Natural killer cell (primary cell): Measurements from ENCODE around the gene SPNS2. TPM values are rescaled to one million over a fixed set of nuclear protein-coding genes. Genes with fewer than 3 reads are reported as not detected.

Source experiments
- ATAC-seq, 3 donors: fragments of 150-1000 bp in 2 of 3; fragments of 200-7000 bp in 1 of 3; cut with Tn5 transposase; 1 replicate in 1 of 3; 2 replicates in 2 of 3; pipeline ENCODE4 v1.10.0; 2021; ENCODE audit warnings: mild to moderate bottlenecking in 2 of 3, moderate library complexity in 2 of 3
- DNase-seq, 2 donors: peaks; one replicate each; pipeline versions ENCODE4 v3.0.0 to v3.0.0-alpha.2; 2013 to 2021; ENCODE audit warnings: mixed read lengths in 1 of 2
- H3K27ac ChIP-seq: one replicate; pipeline ENCODE4 v1.5.1; 2013; ENCODE audit warnings: mild to moderate bottlenecking, low read length
- H3K27me3 ChIP-seq: one replicate; pipeline ENCODE4 v1.6.1; 2013; ENCODE audit warnings: low read length; ENCODE audit not compliant: control insufficient read depth, insufficient read depth
- H3K36me3 ChIP-seq: one replicate; pipeline ENCODE4 v1.6.1; 2013; ENCODE audit warnings: low read length; ENCODE audit not compliant: control insufficient read depth, insufficient read depth
- H3K4me1 ChIP-seq: one replicate; pipeline ENCODE4 v1.6.1; 2013; ENCODE audit warnings: low read length; ENCODE audit not compliant: control insufficient read depth, insufficient read depth
- H3K4me3 ChIP-seq: one replicate; pipeline ENCODE4 v1.5.1; 2013; ENCODE audit warnings: low read length
- H3K9me3 ChIP-seq: one replicate; pipeline ENCODE4 v1.6.1; 2013; ENCODE audit warnings: low read length; ENCODE audit not compliant: control insufficient read depth, insufficient read depth
- H3K27ac Mint-ChIP-seq, 2 donors: one replicate each; pipeline ENCODE4 v1.8.0; 2022; ENCODE audit warnings: mild to moderate bottlenecking in 2 of 2, mixed read lengths in 2 of 2, moderate library complexity in 1 of 2
- H3K27me3 Mint-ChIP-seq, 2 donors: one replicate each; pipeline ENCODE4 v1.8.0; 2022; ENCODE audit warnings: low read depth in 2 of 2, mixed read lengths in 2 of 2
- H3K36me3 Mint-ChIP-seq: one replicate; pipeline ENCODE4 v1.8.0; 2022; ENCODE audit warnings: mixed read lengths
- H3K4me1 Mint-ChIP-seq, 2 donors: one replicate each; pipeline ENCODE4 v1.8.0; 2022; ENCODE audit warnings: mixed read lengths in 2 of 2
- H3K4me3 Mint-ChIP-seq: one replicate; pipeline ENCODE4 v1.8.0; 2022; ENCODE audit warnings: mild to moderate bottlenecking, moderate library complexity, mixed read lengths
- H3K9me3 Mint-ChIP-seq, 2 donors: one replicate each; pipeline ENCODE4 v1.8.0; 2022; ENCODE audit warnings: mixed read lengths in 2 of 2
- CTCF ChIP-seq: fragments of 200-600 bp; IDR thresholded peaks from one replicate; pipeline ENCODE4 v1.8.0; 2022; ENCODE audit warnings: antibody characterized with exemption
- WGBS: methylation state at CpG from one replicate; pipeline ENCODE4 v1.1.7; 2013; ENCODE audit warnings: missing lambda C conversion rate; ENCODE audit not compliant: insufficient coverage; 5-methylcytosine and 5-hydroxymethylcytosine counted together
- intact Hi-C: fragments of 100-400 bp; cut with micrococcal nuclease; formaldehyde crosslinking; loops from one replicate; pipeline ENCODE4 v1.14.2; 2022
- total RNA-seq, 4 donors: library from RNA; stranded (reverse); fragments of 120-200 nt in 1 of 4; gene quantifications; one replicate each; pipeline versions ENCODE4 v1.2.3 to v1.2.4, GENCODE V29; 2013 to 2022

SPNS2 gene
- total RNA-seq, 3 donors from 2014 or later (not counting 1 experiment from before 2014, with no cell fraction given): 0.28 to 0.93 (median 0.43) TPM

GRCh38 chr17:4549781-4550533 lies 51.3 kb downstream of the SPNS2 start:
- Histone ChIP-seq H3K27me3 (no peaks in the 10 kb centered on the region), H3K4me3 (no peak overlapping the region), H3K36me3 (peaks cover 64% of the 10 kb centered on the region), H3K27ac (no peak overlapping the region), H3K4me1 (peaks cover 14% of the 10 kb centered on the region), H3K9me3 (no peaks in the 10 kb centered on the region)
- no peaks in the 10 kb centered on the region for H3K9me3 Mint-ChIP-seq
- no peak overlapping the region for H3K27ac Mint-ChIP-seq
- no peak for DNase-seq
- H3K27me3 Mint-ChIP-seq: no peaks in the 10 kb centered on the region
- no peak for TF ChIP-seq CTCF
- ATAC-seq: no peak
- WGBS: 92% methylated on average over 25 of the region's 25 CpGs
- peaks cover 0 to 15% of the 10 kb centered on the region in 2 donors for H3K4me1 Mint-ChIP-seq
- no peak overlapping the region for H3K4me3 Mint-ChIP-seq
- no peaks in the 10 kb centered on the region for H3K36me3 Mint-ChIP-seq
- intact Hi-C loops: no loop called here

- Mint-ChIP-seq H3K9me3 (no peaks in the 10 kb centered on the region), H3K27me3 (no peaks in the 10 kb centered on the region), H3K4me1 (peaks cover 6 to 21% of the 10 kb centered on the region in 2 donors), H3K4me3 (no peak overlapping the region), H3K27ac (no peak overlapping the region), H3K36me3 (no peaks in the 10 kb centered on the region)
- Histone ChIP-seq H3K4me1 (peaks cover 15% of the 10 kb centered on the region), H3K4me3 (no peak overlapping the region), H3K27me3 (no peaks in the 10 kb centered on the region), H3K9me3 (no peaks in the 10 kb centered on the region), H3K36me3 (peaks cover 58% of the 10 kb centered on the region), H3K27ac (no peak overlapping the region)
- ATAC-seq (no peak), DNase-seq (no peak)
- intact Hi-C loops: no loop called here
- no peak for TF ChIP-seq CTCF
- WGBS: 97% methylated on average over 16 of the region's 16 CpGs
These were observed 51.9 kb downstream of the SPNS2 start for GRCh38 chr17:4550534-4551039.

- H3K4me3 Mint-ChIP-seq: no peak overlapping the region
- Histone ChIP-seq H3K4me1 (peaks cover 21% of the 10 kb centered on the region), H3K27me3 (no peaks in the 10 kb centered on the region), H3K27ac (no peak overlapping the region), H3K4me3 (no peak overlapping the region), H3K9me3 (no peaks in the 10 kb centered on the region), H3K36me3 (peaks cover 55% of the 10 kb centered on the region)
- no peak for TF ChIP-seq CTCF
- H3K27ac Mint-ChIP-seq: no peak overlapping the region
- ATAC-seq (no peak), DNase-seq (no peak)
- intact Hi-C loops: no loop called here
- no peaks in the 10 kb centered on the region for H3K9me3 Mint-ChIP-seq
- H3K27me3 Mint-ChIP-seq: no peaks in the 10 kb centered on the region
- H3K4me1 Mint-ChIP-seq: peaks cover 12 to 27% of the 10 kb centered on the region in 2 donors
- WGBS: 95% methylated on average over 8 of the region's 8 CpGs
- no peaks in the 10 kb centered on the region for H3K36me3 Mint-ChIP-seq
These were observed 52.5 kb downstream of the SPNS2 start for GRCh38 chr17:4551141-4551540.
